ENCODE measurements around the gene SPIN2B.

- no peak for TF ChIP-seq CTCF (IDR thresholded peaks at IDR 0.05)
- no peak for TF ChIP-seq EP300 (IDR thresholded peaks at IDR 0.05)
- no peak for TF ChIP-seq POLR2A (IDR thresholded peaks at IDR 0.05)
Observed at GRCh38 chrX:57135287-57135686, 13.9 kb upstream of the SPIN2B start.
